ENCODE data around the gene DKKL1.

DKKL1 gene

GRCh38 chr19:49396738-49397505 lies 33.2 kb downstream of the DKKL1 start:
- no peak for DNase-seq

- DNase-seq, result no peak
Measured at GRCh38 chr19:49398001-49398615, 34.4 kb downstream of the DKKL1 start.

- no peak for DNase-seq
Measured at GRCh38 chr19:49398931-49399330, 35.3 kb downstream of the DKKL1 start.

DNA sequence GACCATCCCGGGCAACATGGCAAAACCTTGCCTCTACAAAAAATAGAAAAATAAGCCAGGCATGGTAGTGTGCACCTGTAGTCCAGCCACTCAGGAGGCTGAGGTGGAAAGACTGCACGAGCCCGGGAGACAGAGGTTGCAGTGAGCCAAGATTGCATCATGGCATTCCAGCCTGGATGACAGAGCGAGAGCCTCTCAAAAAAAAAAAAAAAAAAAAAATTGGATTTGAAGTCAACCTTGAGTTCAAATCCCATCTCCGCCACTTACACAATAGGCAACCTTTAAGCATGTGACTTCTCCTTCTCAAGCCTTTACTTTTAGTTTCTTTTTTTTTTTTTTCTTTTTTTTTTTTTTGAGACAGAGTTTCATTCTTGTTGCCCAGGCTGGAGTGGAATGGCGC lies 36.4 kb downstream of the DKKL1 start:
- DNase-seq, result no peak

- DNase-seq, result no peak
Measured at GRCh38 chr19:49403404-49404187, 39.9 kb downstream of the DKKL1 start.

GRCh38 chr19:49407079-49407478 lies 43.4 kb downstream of the DKKL1 start:
- DNase-seq, result no peak

DNA sequence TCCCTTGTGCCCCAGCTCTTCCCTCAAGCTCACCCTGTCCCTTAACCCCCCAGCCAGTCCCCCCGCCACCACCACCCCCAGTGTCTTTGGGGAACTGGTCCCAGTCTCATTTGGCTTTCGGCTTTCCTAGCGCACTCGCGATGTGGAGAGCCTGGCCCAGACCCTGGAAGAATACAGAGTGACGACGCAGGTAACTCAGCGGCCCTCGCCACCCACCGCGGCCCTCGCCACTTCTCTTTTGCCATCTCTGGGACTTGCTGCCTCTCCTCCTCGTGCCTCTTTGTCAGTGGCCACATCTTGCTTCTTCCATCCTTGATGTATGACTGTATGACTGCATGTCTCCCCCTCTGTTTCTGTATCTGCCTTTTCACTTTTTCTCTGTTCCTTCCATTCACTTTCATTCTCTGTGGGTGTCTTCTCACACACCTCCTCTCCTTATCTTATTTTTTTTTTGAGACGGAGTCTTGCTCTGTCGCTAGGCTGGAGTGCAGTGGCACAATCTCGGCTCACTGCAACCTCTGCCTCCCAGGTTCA lies 43.9 kb downstream of the DKKL1 start:
- no peak for DNase-seq

- no peak for DNase-seq
Measured at GRCh38 chr19:49408816-49409440, 45.3 kb downstream of the DKKL1 start.

- DNase-seq, result no peak
Measured at GRCh38 chr19:49409441-49410029, 45.9 kb downstream of the DKKL1 start.

DNA sequence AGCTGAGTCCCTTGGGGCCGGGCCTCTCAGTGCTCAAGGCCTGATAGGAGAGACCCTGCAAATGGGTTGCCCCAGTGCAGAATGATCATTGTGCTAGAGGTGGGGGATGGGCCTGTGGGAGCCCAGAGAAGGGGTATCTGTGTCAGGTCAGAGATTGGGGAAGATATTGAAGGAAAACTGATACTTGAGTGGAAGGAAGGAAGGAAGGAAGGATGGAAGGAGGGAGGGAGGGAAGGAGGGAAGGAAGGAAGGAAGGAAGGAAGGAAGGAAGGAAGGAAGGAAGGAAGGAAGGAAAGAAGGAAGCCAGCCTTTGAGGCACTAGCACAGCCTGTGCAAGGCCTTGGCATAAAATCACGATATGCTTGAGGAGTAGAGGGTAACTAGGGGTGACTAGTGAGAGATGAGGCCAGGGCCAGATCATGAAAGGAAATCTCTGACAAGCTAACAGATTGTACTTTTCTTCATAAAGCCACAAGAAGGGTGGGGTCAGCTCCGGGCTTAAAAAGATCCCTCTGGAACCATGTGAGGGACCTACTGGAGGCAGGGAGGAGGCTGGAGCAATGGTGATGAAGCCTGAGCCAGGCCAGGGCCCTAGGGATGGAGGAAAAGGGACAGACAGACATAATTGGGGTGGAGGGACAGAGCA lies 48.1 kb downstream of the DKKL1 start:
- no peak for DNase-seq

DNA sequence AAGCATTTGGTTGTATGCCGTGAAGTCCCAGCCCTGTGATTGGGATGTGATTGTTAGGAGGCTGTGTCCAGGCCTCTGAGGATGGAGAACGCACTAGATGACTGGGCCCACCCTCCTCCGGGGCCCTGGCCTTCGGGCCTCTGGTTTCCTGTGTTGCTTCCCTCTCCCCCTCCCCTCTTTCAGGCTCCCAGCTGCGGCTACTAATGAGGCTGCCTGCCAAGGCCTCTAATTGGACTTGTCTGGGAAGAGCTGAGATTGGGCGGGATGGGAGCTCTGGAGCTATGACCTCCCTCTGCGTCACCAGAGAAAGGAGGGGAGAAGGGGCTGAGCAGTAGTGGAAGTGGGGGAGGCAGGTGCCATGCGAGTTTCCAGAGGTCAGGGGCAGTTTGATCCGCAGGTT lies 49.7 kb downstream of the DKKL1 start:
- no peak for DNase-seq

- no peak for DNase-seq
Measured at GRCh38 chr19:49414256-49414655, 50.6 kb downstream of the DKKL1 start.

GRCh38 chr19:49415102-49415809 lies 51.6 kb downstream of the DKKL1 start:
- DNase-seq, result no peak

DNA sequence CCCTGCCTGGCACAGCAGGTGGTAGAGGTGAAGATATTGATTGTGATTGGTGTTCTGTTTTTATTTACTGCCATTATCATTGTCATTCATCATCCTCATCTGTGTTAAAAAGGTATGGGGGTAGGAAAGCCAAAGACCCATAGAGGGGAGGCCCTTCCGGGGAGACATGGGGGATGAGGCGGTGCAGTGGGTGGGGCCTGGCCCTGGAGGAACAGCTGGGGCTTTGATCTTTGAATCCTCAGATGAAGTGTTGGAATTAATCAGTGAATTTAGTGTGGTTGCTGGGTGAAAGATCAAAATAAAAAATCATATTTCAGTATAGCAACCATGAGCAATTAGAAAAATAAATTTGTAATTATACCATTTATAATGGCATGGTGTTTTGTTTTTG lies 52.1 kb downstream of the DKKL1 start:
- DNase-seq, result no peak

GRCh38 chr19:49417088-49417487 lies 53.4 kb downstream of the DKKL1 start:
- DNase-seq, result no peak

DNA sequence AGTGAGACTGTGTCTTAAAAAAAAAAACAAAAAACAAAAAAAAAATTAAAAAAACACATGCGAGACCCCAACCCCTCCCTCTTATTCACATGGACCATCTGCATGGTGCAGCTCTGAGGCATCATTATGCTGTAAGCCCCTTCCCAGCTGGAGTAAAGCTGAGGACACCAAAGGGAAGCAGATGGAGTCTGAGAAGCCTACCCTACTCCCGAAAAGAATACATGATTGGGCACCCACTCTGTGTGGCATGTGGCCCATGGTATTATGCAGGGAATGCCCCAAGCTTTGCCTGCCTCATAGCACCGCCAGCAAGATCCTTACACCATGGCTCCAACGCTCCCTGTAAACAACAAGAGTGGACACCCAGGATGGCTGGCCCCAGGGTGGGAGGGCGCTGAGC lies 54.8 kb downstream of the DKKL1 start:
- DNase-seq, result no peak

- DNase-seq, result no peak
Measured at GRCh38 chr19:49419173-49419572, 55.5 kb downstream of the DKKL1 start.

DNA sequence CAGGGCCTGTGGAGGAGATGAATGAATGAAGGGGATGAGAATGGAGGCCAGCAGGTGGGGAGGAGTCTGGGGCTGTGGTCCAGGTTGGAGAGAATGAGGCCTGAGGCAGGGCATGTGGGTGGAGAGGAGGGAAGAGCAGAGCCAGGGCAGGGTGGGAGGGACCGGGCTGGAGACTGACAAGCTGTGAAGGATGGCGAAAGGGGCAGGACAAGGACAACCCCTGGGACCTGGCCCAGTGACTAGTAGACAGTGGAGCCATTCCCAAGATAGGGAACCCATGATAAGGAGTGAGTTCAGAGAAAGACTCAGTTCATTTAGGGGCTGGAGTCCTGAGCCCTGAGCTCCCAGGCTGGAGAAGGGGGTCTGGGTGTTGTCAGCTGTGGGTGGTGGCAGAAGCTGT lies 56.5 kb downstream of the DKKL1 start:
- DNase-seq, result no peak

DNA sequence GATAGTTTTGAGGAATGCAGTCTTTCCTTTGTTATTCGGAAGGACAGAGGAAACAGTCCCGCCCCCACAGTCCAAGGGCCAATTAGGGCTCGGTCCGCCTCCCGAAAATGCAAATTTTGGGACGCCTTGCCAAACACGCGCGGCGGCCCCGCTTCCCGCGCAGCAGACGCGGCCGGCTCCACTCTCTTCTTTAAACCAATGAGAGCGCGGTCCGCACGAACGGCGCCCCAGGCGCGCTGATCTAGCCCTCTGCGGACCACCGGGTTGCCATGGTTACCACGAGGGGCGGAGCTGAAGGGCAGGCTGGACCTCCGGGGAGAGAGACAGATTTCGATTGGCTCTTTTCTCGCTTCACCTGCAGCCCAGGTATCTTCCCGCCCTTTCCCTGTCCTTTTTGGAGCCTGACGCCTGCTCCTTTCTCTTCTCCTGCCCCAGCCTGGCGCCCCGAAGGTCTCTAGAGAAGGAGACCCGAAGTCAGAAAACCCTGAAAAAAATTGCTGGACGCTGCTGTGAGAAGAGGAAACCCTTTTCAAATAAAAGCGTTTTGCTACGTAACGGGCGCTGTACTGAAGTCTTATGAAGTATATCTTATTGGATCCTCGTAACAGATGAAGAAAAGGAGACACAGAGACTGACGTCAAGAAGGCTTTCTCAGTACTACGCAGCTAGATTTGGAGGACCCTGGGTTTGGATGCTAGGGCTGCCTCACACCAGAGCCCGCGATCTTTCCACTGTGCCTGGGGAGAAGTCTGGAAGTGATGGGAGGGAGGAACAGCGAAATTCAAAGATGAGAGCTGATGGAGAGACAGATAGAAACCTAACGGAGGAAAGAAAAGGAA lies 57.6 kb downstream of the DKKL1 start:
- no peak for DNase-seq

GRCh38 chr19:49421878-49422202 lies 58.2 kb downstream of the DKKL1 start:
- no peak for DNase-seq

Data from activated CD4-positive, CD25-positive, alpha-beta regulatory T cell treated with anti-CD3 and anti-CD28 coated beads, Interleukin-2, amount 50 U/mL, for 72 hours (primary cell).